ENCODE data around the gene HSH2D.

HSH2D gene

GRCh38 chr19:16198370-16198651, 54.8 kb downstream of the HSH2D start:
- DNase-seq (ENCODE audit: extremely low read depth, low read depth) = no peak
- no peak for TF ChIP-seq CTCF (IDR thresholded peaks at IDR 0.05; ENCODE audit: low read depth, low read length)

- no peak for DNase-seq (ENCODE audit: extremely low read depth, low read depth)
- no peak for TF ChIP-seq CTCF (IDR thresholded peaks at IDR 0.05; ENCODE audit: low read depth, low read length)
These were observed 55.9 kb downstream of the HSH2D start for GRCh38 chr19:16199275-16199932.

GRCh38 chr19:16200038-16201010, 56.8 kb downstream of the HSH2D start:
- TF ChIP-seq CTCF (IDR thresholded peaks at IDR 0.05; ENCODE audit: low read depth, low read length) = no peak
- no peak for DNase-seq (ENCODE audit: extremely low read depth, low read depth)

- TF ChIP-seq CTCF (IDR thresholded peaks at IDR 0.05; ENCODE audit: low read depth, low read length) = no peak
- DNase-seq (ENCODE audit: extremely low read depth, low read depth) = no peak
These were observed 57.5 kb downstream of the HSH2D start for GRCh38 chr19:16201011-16201391.

GRCh38 chr19:16202320-16203255, 59.1 kb downstream of the HSH2D start:
- DNase-seq (ENCODE audit: extremely low read depth, low read depth) = peak; percentile 50
- no peak for TF ChIP-seq CTCF (IDR thresholded peaks at IDR 0.05; ENCODE audit: low read depth, low read length)

- no peak for DNase-seq (ENCODE audit: extremely low read depth, low read depth)
- no peak for TF ChIP-seq CTCF (IDR thresholded peaks at IDR 0.05; ENCODE audit: low read depth, low read length)
These were observed 59.9 kb downstream of the HSH2D start for GRCh38 chr19:16203256-16204004.
